Measurements from ENCODE around the gene LYAR.

DNA sequence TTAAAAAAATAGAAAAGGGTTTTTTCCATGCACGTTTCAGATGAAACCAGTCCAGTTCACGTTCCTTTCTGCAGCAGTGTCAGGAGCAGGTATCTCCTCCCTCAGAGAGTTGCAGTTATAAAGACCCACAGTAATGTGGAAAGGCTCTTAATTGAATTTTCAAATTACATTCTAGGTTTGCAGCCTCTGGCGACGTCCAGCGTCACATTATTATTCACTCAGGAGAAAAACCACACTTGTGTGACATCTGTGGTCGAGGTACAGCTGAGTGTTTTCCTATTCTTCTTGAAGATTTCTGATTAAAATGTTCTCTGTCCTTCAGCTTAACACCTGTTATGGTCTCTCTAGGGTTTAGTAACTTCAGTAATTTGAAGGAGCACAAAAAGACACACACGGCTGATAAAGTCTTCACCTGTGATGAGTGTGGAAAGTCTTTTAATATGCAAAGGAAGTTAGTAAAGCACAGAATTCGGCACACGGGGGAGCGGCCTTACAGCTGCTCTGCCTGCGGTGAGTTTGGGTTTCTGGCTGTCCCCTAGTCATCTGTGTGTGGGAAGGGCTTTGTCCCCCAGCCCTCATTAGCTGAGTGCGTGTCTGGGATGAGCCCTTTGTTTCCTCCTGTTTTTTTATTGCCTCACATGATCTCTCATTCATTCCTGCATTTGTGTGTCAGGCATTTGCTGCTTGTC, 25.7 kb upstream of the LYAR start:
- TF ChIP-seq ZFP3 (CRISPR knock-in tag; IDR thresholded peaks at IDR 0.05) (no peak), ZFP30 (CRISPR knock-in tag; IDR thresholded peaks at IDR 0.05) (no peak), ZNF8 (CRISPR knock-in tag; IDR thresholded peaks at IDR 0.05) (no peak), ARNTL (CRISPR knock-in tag; IDR thresholded peaks at IDR 0.05; ENCODE audit: borderline replicate concordance, low read depth) (no peak), PATZ1 (CRISPR knock-in tag; IDR thresholded peaks at IDR 0.05; ENCODE audit: borderline replicate concordance) (no peak), SNAI2 (CRISPR knock-in tag; IDR thresholded peaks at IDR 0.05) (no peak)
- TF ChIP-seq, protein P1, sequence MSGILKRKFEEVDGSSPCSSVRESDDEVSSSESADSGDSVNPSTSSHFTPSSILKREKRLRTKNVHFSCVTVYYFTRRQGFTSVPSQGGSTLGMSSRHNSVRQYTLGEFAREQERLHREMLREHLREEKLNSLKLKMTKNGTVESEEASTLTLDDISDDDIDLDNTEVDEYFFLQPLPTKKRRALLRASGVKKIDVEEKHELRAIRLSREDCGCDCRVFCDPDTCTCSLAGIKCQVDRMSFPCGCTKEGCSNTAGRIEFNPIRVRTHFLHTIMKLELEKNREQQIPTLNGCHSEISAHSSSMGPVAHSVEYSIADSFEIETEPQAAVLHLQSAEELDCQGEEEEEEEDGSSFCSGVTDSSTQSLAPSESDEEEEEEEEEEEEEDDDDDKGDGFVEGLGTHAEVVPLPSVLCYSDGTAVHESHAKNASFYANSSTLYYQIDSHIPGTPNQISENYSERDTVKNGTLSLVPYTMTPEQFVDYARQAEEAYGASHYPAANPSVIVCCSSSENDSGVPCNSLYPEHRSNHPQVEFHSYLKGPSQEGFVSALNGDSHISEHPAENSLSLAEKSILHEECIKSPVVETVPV (CRISPR knock-in tag; IDR thresholded peaks at IDR 0.05) = no peak
